Measurements from ENCODE around the gene SPECC1L.

The SPECC1L gene

GRCh38 chr22:24363243-24363642, 92.6 kb downstream of the SPECC1L start:
- DNase-seq (ENCODE audit: low read depth in 2 of 2) = no peak

DNA sequence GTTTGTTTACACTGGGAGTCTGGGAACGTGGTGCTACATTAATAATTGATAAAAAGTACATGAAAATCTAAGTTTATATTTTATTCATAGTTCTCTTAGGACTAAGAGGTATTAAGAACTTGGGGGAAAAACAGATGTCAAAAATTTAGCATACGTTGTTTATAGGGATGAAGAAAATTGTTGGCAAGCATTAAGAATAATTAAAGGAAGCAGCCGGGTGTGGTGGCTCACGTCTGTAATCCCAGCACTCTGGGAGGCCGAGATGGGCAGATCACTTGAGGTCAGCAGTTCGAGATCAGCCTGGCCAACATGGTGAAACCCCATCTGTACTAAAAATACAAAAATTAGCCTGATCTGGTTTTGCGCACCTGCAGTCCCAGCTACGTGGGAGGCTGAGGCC, 96.1 kb downstream of the SPECC1L start:
- DNase-seq (ENCODE audit: low read depth in 2 of 2) = no peak

DNA sequence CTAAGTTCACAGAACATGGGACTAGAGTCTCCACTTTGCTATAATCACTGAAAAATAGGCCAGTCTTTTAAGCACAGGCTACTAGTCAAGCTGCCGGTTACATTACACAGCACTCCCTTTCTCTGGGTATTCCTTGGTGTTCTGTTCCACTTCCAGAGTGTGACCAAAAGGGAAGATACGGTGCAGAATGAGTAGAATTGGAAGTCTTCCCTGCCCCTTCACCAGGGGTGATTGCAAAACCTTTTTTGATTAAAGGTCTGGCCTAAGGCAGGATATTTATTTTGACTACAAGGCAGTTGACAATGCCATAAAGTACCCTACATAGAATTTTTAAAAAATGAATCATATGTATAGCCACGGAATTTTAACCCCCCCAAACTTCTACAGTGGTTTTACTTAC, 97.2 kb downstream of the SPECC1L start:
- no peak for DNase-seq (ENCODE audit: low read depth in 2 of 2)

DNA sequence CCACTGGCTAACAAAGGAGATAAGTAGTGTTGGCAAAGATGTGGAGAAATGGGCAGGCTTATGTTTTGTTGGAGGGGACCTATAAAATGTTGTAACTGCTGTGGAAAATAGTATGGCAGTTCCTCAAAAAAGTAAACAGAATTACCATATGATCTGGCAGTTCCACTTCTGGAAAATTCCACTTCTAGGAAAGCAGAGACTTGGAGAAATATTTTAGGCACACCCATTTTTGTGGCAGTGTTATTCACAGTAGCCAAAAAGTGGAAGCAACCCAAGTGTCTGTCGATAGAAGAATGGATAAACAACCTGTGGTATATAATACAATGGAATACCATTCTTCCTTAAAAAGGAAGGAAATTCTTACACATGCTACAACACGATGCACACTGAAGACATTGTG, 99.8 kb downstream of the SPECC1L start:
- DNase-seq (ENCODE audit: low read depth in 2 of 2) = no peak

- no peak for DNase-seq (ENCODE audit: low read depth in 2 of 2)
Observed at GRCh38 chr22:24376002-24376401, 105.4 kb downstream of the SPECC1L start.

- no peak for DNase-seq (ENCODE audit: low read depth in 2 of 2)
Observed at GRCh38 chr22:24376586-24376985, 106.0 kb downstream of the SPECC1L start.

- no peak for DNase-seq (ENCODE audit: low read depth in 2 of 2)
Observed at GRCh38 chr22:24379536-24379935, 108.9 kb downstream of the SPECC1L start.

- DNase-seq (ENCODE audit: low read depth in 2 of 2) = no peak
Observed at GRCh38 chr22:24380220-24380904, 109.7 kb downstream of the SPECC1L start.

- DNase-seq (ENCODE audit: low read depth in 2 of 2) = no peak
Observed at GRCh38 chr22:24380905-24381230, 110.2 kb downstream of the SPECC1L start.

GRCh38 chr22:24383061-24383460, 112.4 kb downstream of the SPECC1L start:
- DNase-seq (ENCODE audit: low read depth in 2 of 2) = no peak

DNA sequence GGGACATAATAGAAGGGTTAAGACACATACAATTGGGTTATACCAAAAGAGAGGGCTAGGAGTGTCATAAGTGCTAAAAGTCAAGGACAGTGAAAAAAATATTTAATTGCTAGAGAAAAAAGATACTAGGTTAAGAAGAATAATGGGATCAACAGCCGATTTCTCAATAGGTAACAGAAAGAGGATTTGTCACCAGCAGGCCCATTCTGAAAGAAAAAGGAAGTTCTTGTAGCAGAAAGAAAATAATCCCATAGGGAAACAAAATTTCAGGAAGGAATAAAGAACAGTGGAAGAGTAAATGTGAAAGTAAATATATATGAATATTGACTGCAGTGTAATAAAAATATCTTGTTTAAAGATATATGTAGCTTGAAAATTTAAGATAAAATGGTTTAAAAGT, 113.5 kb downstream of the SPECC1L start:
- no peak for DNase-seq (ENCODE audit: low read depth in 2 of 2)

DNA sequence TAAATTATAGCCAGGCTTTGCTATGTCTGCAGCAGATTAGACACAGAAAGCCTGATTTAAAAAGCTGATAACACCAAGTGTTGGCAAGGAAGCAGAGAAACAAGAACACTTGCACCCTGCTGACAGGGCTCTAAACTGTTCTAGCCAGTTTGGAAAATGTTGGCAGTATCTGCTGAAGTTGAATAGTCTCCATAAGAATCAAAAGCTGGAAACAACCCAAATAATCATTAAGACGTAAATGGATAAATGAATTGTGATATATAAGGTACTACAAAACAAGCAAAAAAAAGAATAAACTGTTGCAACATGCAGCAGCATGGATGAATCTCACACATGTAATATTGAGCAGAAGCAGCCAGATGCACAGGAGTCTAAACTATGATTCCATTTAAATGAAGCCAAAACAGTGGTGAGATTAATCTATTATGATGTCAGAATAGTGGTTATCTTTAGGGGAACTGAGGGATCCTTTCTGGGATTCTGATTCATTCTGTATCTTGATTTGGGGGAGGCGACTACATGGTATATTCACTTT, 116.4 kb downstream of the SPECC1L start:
- DNase-seq (ENCODE audit: low read depth in 2 of 2) = no peak

DNA sequence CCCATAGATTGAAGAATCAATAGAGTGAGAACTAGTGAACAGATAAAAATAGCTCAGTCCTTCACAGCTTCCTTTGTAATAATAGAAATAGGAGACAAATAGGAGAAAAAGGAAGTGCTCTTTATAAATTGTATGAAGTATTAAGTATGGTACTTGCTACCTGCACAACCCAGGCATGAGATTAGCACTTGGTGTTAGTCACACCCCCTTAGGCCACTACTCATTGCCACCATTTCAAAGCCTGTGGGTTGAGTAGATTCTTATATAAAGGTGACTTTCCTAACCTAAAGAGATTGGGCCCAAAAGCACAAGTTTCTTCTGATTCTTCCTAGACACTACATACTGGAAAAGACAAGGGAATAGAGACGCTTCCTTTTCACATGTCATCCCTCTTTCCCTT, 119.0 kb downstream of the SPECC1L start:
- no peak for DNase-seq (ENCODE audit: low read depth in 2 of 2)

GRCh38 chr22:24390156-24390555, 119.5 kb downstream of the SPECC1L start:
- no peak for DNase-seq (ENCODE audit: low read depth in 2 of 2)

DNA sequence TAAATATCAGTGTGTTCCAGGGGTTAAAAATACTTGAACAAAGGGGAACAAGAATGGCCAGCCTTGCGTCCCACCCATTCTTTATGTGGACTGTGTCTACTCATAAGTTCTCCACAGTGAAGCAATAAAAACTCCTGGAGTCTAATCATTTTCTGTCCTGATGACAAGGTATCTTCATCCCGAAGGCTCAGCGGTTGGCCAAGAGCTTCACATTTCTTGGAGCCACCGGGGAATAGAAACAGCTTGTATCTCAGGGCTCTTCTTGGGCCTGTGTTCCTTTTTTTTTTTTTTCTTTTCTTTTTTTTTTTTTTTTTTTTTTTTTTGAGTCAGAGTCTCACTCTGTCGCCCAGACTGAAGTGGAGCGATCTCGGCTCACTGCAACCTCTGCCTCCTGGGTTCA, 119.9 kb downstream of the SPECC1L start:
- DNase-seq (ENCODE audit: low read depth in 2 of 2) = no peak

DNA sequence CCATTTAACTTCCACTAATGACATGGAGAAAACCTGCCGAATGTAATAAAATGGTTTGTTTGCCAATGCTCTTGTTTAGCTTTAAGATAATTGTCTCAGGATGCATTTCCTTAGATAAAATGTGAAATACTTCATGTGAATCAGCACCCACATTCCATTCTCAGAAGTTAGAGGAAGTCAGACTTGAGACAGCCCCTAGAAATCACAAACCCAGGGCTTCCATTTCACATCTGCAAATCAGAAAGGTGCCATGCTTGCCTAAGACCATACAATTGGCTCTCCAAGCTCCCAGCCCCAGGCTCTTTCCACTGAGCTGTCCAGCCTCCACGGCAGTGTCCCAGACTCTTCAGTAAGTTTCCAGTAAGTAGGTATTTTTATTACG, 121.2 kb downstream of the SPECC1L start:
- DNase-seq (ENCODE audit: low read depth in 2 of 2) = no peak

GRCh38 chr22:24392218-24392931, 121.7 kb downstream of the SPECC1L start:
- no peak for DNase-seq (ENCODE audit: low read depth in 2 of 2)

GRCh38 chr22:24393012-24393559, 122.5 kb downstream of the SPECC1L start:
- no peak for DNase-seq (ENCODE audit: low read depth in 2 of 2)

DNA sequence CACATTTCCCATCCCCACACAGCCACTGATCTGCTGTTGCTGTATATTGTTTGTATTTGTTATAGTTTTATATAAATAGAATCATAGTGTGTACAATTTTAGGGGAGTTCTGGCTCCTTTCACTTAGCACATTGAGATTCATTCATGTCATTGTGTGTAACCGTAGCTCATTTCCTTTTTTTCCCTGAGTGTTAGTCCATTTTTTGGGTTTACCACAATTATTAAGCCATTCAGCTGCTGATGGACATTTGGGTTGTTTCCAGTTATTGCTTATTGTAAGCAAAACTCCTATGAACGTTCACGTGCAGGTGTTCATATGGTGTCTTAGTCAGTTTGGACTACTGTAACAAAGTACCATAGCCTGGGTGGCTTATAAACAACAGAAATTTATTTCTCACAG, 123.2 kb downstream of the SPECC1L start:
- DNase-seq (ENCODE audit: low read depth in 2 of 2) = no peak

- DNase-seq (ENCODE audit: low read depth in 2 of 2) = no peak
Observed at GRCh38 chr22:24394254-24394653, 123.6 kb downstream of the SPECC1L start.

- no peak for DNase-seq (ENCODE audit: low read depth in 2 of 2)
Observed at GRCh38 chr22:24398409-24398808, 127.8 kb downstream of the SPECC1L start.

DNA sequence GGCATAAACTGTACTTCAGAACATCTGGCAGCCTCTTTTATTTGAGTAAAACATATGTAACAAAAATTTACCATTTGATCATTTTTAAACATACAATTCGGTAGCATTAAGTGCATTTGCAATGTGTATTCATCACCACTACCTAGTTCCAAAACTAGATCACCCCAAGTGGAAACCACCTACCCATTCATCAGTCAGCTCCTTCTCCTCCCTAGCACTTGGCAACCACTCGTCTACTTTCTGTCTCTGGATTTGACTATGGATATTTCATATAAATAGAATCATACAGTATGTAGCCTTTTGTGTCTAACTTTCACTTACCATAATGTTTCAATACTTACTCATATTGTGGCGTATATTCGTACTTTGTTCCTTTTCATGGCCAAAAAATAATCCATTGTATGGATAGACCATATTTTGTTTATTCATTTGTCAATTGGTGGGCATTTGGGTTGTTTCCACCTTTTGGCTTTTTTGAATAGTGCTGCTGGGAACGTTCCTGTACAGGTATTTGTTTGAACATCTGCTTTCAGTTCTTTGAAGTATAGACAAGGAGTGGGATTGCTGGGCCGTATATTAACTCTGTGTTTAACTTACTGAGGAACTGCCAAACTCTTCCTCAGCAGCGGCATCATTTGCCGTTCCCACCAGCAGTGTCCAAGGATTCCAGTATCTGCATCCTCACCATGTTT, 129.5 kb downstream of the SPECC1L start:
- DNase-seq (ENCODE audit: low read depth in 2 of 2) = no peak

All from stimulated activated CD4-positive, alpha-beta T cell treated with anti-CD3 and anti-CD28 coated beads, Interleukin-1b, Interleukin-23, amount 100 ng/mL, for 4 hours (primary cell).